ENCODE measurements around the gene ATP5MG.

GRCh38 chr11:118417801-118418200 lies 16.4 kb downstream of the ATP5MG start:
- TF ChIP-seq EZH2 (optimal IDR thresholded peaks at IDR 0.05; ENCODE audit: low read depth, low read length) (no peak), CTCF (IDR thresholded peaks at IDR 0.05; ENCODE audit: low read length) (no peak)

Measured in MM.1S (cell line).